OCI-LY1 (cell line): ENCODE measurements around the gene CHRM5.

Experiments used
- CTCF ChIP-seq: fragments of 200-600 bp; sonication (generic), shearing (Covaris generic); IDR thresholded peaks from 2 replicates; pipeline ENCODE4 v1.5.1; 2017; ENCODE audit warnings: mild to moderate bottlenecking, antibody characterized with exemption, low read length, moderate library complexity, mixed read lengths
- EZH2 ChIP-seq: fragments of 200-600 bp; sonication (generic), shearing (Covaris generic); IDR thresholded peaks from 2 replicates; pipeline ENCODE4 v1.8.0; 2017; ENCODE audit warnings: borderline replicate concordance, mixed run types, mild to moderate bottlenecking, antibody characterized with exemption, low read length, moderate library complexity, mixed read lengths

- TF ChIP-seq CTCF (no peak), EZH2 (no peak)
These were observed 44.2 kb downstream of the CHRM5 start for GRCh38 chr15:34012461-34013028.
